GM19023 (cell line): ENCODE data around the gene TYW1.
"Not testable (repeated sequence)": the region's sequence is repeated elsewhere in the genome, so short reads cannot be mapped to it uniquely, and the experiment has no call there.

Experiments
- ATAC-seq: cut with Tn5 transposase; IDR thresholded peaks from one replicate; pipeline ENCODE4 v1.9.1; 2021; ENCODE audit warnings: mild to moderate bottlenecking, moderate library complexity; ENCODE audit not compliant: unreplicated experiment

Gene TYW1

DNA sequence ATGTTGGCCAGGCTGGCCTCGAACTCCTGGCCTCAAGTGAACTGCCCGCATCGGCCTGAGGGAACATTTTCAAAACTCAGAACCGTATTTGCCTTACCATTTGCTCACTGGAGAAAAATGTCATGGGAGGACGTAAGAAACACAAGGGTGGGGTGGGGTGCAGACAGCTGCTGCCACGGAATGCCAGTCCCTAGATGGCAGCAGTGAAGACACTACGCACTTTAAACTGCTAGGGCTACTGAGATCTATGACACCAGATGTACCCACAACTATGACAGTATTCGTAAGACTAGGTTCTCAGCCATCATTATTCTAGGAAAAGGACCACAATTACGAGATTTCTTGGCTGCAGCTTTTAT is 2.0 kb upstream of the TYW1 start:
- ATAC-seq = peak; percentile 19

DNA sequence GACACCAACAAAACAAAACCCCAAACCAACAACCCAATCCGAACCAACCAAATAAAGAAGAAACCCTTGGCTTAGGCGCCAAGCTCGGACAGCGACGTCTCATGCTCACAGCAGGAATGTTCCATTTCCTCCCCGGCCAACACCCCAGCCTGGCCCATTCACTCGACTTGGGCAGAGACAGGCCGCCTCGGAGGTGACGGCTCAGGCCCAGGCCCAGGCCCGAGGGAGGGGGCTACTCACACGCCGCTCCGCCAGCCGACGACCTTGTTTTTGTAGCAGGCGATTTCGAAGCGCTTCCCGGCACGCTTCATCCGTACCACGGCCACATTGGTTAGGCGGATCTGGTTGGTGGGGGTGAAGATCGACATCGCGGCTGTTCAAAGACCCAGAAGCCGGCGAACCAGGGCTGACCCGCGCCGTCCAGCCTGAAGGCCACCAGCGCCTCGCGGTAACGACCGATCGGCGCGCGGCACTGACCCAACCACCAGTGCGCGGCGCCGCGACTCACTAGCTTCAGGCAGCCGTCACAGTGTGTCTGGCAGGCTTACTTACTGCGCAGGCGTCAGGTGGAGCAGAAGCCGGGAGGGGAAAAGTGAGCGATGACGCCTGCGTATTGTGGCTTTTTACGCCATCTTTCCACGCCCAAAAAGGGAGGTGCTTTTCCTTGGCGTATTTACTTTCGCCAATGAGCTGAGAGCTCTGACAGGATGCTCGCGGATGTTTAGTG is 1.4 kb upstream of the TYW1 start, which contains the start of gene SBDS:
Gene SBDS, minus strand, starts transcription at position 537 of the 727 bp plus-strand sequence. Its CDS starts 169 bp downstream, at position 368.
- ATAC-seq = peak; percentile 58

DNA sequence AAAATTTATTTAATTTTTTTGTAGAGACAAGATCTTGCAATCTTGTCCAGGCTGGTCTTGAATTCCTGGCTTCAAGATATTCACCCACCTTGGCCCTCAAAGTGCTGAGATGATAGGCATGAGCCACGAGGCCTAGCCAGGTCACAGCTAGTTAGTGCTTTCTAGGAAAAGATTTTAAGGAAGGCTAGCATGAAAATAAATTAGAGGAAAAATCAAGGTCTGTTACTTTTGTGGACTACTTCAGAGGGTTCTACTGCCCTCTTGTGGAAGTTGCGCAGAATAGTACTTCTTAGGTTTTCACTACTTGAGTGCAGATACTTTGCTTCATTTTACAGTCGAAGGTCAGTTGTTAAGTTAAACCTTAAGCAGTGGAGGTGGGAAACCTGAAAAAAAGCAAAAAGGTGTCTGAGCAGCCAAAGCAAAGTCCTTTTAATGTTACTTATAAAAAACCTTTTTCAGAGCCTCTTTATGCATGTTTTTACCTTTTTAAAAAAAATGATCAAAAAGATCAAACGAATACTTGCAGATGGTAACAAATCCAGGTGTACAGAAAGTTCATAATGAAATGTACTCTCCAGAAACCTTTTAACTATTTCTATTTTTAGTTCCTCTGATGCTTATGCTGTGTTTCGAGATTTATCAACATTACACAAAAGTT is 4.1 kb downstream of the TYW1 start:
- ATAC-seq = not testable (repeated sequence)

GRCh38 chr7:67004145-67004544 is 7.5 kb downstream of the TYW1 start:
- not testable (repeated sequence) for ATAC-seq

- ATAC-seq = no peak
Measured at GRCh38 chr7:67006965-67007364, 10.3 kb downstream of the TYW1 start.

DNA sequence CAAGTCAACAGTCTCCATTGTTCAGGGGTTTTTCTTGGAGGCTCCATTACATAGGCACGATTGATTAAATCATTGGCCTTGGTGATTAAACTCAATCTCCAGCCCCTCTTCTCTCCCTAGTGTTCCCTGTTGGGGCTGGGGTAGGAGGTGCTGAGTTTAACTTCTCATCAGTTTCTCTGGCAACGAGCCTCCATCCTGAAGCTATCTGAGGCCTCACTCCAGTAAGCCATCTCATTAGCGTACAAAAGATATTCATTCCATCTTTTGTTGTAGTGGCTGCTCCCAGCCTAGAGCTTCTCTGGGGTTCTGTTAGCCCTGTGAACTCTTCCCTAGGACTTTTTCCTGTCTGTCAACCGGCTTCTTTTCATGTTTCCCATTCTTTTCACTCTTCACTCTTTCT is 11.6 kb downstream of the TYW1 start:
- no peak for ATAC-seq

GRCh38 chr7:67009677-67010076 is 13.0 kb downstream of the TYW1 start:
- not testable (repeated sequence) for ATAC-seq

DNA sequence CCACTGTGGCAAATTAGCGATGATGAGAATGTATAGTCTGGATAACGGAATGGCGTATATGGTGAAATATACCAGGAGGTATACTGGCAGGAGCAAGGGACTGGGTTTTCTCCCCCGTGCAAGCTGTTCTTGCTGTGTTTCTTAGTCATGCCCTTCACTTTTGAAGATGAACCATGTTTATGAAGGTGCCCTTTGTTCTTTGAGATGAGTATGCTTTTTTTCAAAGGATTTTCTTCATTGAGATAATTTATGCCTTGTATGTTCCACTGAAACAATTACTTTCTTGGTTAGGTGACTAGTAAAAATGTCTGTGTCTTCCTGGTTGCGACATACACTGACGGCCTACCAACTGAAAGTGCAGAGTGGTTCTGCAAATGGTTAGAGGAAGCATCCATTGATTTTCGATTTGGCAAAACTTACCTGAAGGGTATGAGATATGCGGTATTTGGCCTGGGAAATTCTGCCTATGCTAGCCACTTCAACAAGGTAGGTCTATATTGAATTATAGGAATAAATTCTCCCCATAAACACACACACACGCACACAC is 17.5 kb downstream of the TYW1 start:
- ATAC-seq = not testable (repeated sequence)

DNA sequence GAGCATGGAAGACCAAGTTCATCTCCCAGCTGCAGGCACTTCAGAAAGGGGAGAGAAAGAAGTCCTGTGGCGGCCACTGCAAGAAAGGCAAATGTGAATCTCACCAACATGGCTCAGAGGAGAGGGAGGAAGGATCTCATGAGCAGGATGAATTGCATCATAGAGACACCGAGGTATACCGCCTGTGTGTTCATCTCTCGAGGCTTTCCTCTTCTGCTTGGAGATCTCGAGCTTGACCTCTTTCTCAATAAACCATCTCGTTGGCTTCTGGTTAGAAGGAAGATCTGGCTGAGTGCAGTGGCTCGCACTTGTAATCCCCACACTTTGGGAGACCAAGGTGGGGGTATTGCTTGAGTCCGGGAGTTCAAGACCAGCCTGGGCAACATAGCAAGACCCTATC is 21.3 kb downstream of the TYW1 start:
- not testable (repeated sequence) for ATAC-seq

- no peak for ATAC-seq
Measured at GRCh38 chr7:67018940-67019339, 22.3 kb downstream of the TYW1 start.

- ATAC-seq = no peak
Measured at GRCh38 chr7:67019562-67020390, 23.1 kb downstream of the TYW1 start.

DNA sequence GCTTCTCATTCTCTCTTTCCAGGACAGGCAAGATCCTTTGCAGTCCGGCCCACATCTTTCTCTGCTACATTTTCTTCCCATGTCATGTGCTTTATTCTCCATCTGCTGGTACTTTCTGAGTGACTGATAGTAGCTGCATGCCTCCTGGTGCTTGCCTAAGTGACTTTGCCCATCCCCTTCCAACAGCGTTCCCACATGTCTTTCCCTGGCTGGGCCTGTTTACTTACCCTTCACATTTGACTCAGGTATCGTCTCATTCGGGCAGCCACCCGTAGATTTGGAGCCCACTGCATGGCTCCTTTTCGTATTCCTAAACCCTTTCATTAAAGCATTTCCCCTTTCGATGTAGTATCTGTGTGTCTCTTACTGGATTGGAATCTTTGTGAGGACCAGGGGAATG is 24.6 kb downstream of the TYW1 start:
- ATAC-seq = no peak

- no peak for ATAC-seq
Measured at GRCh38 chr7:67022511-67022910, 25.9 kb downstream of the TYW1 start.

DNA sequence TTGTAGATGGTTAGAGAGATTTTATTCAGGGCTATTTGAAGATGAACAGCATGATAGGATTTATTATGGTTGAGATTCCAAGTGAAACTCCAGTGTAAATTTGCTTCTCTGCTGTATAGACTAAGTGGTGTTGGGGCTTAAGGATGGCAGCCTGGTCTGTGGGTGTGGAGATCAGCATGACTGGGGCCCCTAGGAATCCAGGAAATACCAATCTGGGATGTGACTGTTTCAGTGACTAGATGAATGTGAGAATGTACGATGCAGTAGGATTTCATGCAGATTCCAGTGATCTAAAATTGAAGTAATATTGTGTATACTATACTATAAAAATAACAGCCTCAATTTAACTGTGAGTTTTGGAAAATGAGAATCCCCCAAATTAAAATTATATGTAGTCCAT is 28.8 kb downstream of the TYW1 start:
- ATAC-seq = not testable (repeated sequence)

GRCh38 chr7:67031685-67032084 is 35.1 kb downstream of the TYW1 start:
- not testable (repeated sequence) for ATAC-seq

GRCh38 chr7:67033251-67033650 is 36.6 kb downstream of the TYW1 start:
- ATAC-seq = no peak

- ATAC-seq = not testable (repeated sequence)
Measured at GRCh38 chr7:67036432-67037395, 40.1 kb downstream of the TYW1 start.

- ATAC-seq = not testable (repeated sequence)
Measured at GRCh38 chr7:67040832-67041231, 44.2 kb downstream of the TYW1 start.

- ATAC-seq = not testable (repeated sequence)
Measured at GRCh38 chr7:67042781-67043558, 46.3 kb downstream of the TYW1 start.
